HepG2 (cell line): ENCODE results near the gene FGD4. TPM values are rescaled to one million over a fixed set of nuclear protein-coding genes. Genes with fewer than 3 reads are reported as not detected.

Experiments
- ATF5 ChIP-seq: sonication (generic); formaldehyde crosslinking; IDR thresholded peaks from 2 replicates; pipeline ENCODE4 v1.4.0; 2020; ENCODE audit warnings: mild to moderate bottlenecking, low read depth, missing genetic modification reagents
- CEBPB ChIP-seq: IDR thresholded peaks from 2 replicates; pipeline ENCODE4 v1.6.1; 2011; ENCODE audit warnings: low read depth, low read length, improper control_type of control experiment, borderline replicate concordance
- CHD4 ChIP-seq: fragments of 200-600 bp; sonication (generic); IDR thresholded peaks from 2 replicates; pipeline ENCODE4 v1.7.0; 2017; ENCODE audit warnings: mild to moderate bottlenecking, low read length, borderline replicate concordance
- EP300 ChIP-seq, 3 experiments: sonication (generic) in 1 of 3; formaldehyde crosslinking in 1 of 3; IDR thresholded peaks; 2 replicates each; pipeline versions ENCODE4 v1.5.1 to v1.6.1; 2011 to 2020; ENCODE audit warnings: low read depth in 2 of 3, low read length in 2 of 3, borderline replicate concordance in 1 of 3, improper control_type of control experiment in 1 of 3, mild to moderate bottlenecking in 1 of 3, missing genetic modification reagents in 1 of 3, moderate library complexity in 1 of 3
- FOXJ3 ChIP-seq: sonication (generic); formaldehyde crosslinking; IDR thresholded peaks from 2 replicates; pipeline ENCODE4 v1.4.0; 2020; ENCODE audit warnings: missing genetic modification reagents, mild to moderate bottlenecking, borderline replicate concordance
- KLF9 ChIP-seq: IDR thresholded peaks from 2 replicates; pipeline ENCODE4 v1.6.1; 2016; ENCODE audit warnings: low read depth
- NFYC ChIP-seq: IDR thresholded peaks from 2 replicates; pipeline ENCODE4 v1.6.1; 2016; ENCODE audit warnings: missing genetic modification reagents, missing compliant biosample characterization
- NR2F1 ChIP-seq, 2 experiments: fragments of 450-650 bp in 1 of 2; formaldehyde crosslinking in 1 of 2; IDR thresholded peaks; 2 replicates each; pipeline versions ENCODE4 v1.5.0 to v1.6.1; 2016 to 2020; ENCODE audit warnings: mild to moderate bottlenecking in 1 of 2, missing compliant biosample characterization in 1 of 2, missing genetic modification reagents in 1 of 2, moderate library complexity in 1 of 2
- POGZ ChIP-seq: sonication (generic); formaldehyde crosslinking; IDR thresholded peaks from 2 replicates; pipeline ENCODE4 v1.4.0; 2020; ENCODE audit warnings: mild to moderate bottlenecking, missing genetic modification reagents
- RBFOX2 ChIP-seq: fragments of 200-400 bp; formaldehyde crosslinking; IDR thresholded peaks from 2 replicates; pipeline ENCODE4 v1.6.1; 2017; ENCODE audit warnings: low read depth, mild to moderate bottlenecking, low read length
- RFXAP ChIP-seq: sonication (generic); formaldehyde crosslinking; IDR thresholded peaks from 2 replicates; pipeline ENCODE4 v1.4.0; 2020; ENCODE audit warnings: missing genetic modification reagents, borderline replicate concordance
- RXRB ChIP-seq: IDR thresholded peaks from 2 replicates; pipeline ENCODE4 v1.6.1; 2016; ENCODE audit warnings: borderline replicate concordance, missing genetic modification reagents, missing compliant biosample characterization
- SNAPC2 ChIP-seq: sonication (generic); formaldehyde crosslinking; IDR thresholded peaks from 2 replicates; pipeline ENCODE4 v1.8.1; 2022; ENCODE audit warnings: mild to moderate bottlenecking, missing genetic modification reagents
- TARDBP ChIP-seq: sonication (generic); formaldehyde crosslinking; IDR thresholded peaks from 2 replicates; pipeline ENCODE4 v1.8.0; 2022; ENCODE audit warnings: mild to moderate bottlenecking, missing genetic modification reagents
- ZBTB25 ChIP-seq: IDR thresholded peaks from 2 replicates; pipeline ENCODE4 v1.6.1; 2018; ENCODE audit warnings: missing genetic modification reagents
- ZNF280D ChIP-seq: sonication (generic); formaldehyde crosslinking; IDR thresholded peaks from 2 replicates; pipeline ENCODE4 v1.5.1; 2020; ENCODE audit warnings: mild to moderate bottlenecking, missing genetic modification reagents
- ZNF354B ChIP-seq: sonication (generic); formaldehyde crosslinking; IDR thresholded peaks from 2 replicates; pipeline ENCODE4 v1.8.0; 2022; ENCODE audit warnings: mild to moderate bottlenecking, missing genetic modification reagents
- ZNF503 ChIP-seq: sonication (generic); formaldehyde crosslinking; IDR thresholded peaks from 2 replicates; pipeline ENCODE4 v1.4.0; 2020; ENCODE audit warnings: missing genetic modification reagents
- ZNF549 ChIP-seq: sonication (generic); formaldehyde crosslinking; IDR thresholded peaks from 2 replicates; pipeline ENCODE4 v1.5.0; 2020; ENCODE audit warnings: missing genetic modification reagents
- ZNF580 ChIP-seq: IDR thresholded peaks from 2 replicates; pipeline ENCODE4 v1.6.1; 2016; ENCODE audit warnings: low read depth, borderline replicate concordance
- ZNF605 ChIP-seq: sonication (generic); formaldehyde crosslinking; IDR thresholded peaks from 2 replicates; pipeline ENCODE4 v1.8.0; 2022; ENCODE audit warnings: mild to moderate bottlenecking, missing genetic modification reagents
- ZNF644 ChIP-seq: IDR thresholded peaks from 2 replicates; pipeline ENCODE4 v1.6.1; 2016; ENCODE audit warnings: low read depth
- ZNF746 ChIP-seq: sonication (generic); formaldehyde crosslinking; IDR thresholded peaks from 2 replicates; pipeline ENCODE4 v1.8.0; 2022; ENCODE audit warnings: mild to moderate bottlenecking, missing genetic modification reagents
- ZNF772 ChIP-seq: sonication (generic); formaldehyde crosslinking; IDR thresholded peaks from 2 replicates; pipeline ENCODE4 v1.5.0; 2020; ENCODE audit warnings: mild to moderate bottlenecking, missing genetic modification reagents
- polyA plus RNA-seq, 8 experiments: library from polyadenylated mRNA; depleted of rRNA in 3 of 8; stranded (reverse) in 7 of 8; unstranded in 1 of 8; fragments of >200 nt; fragmentation: Illumina TruSeq in 4 of 8; extraction: Trizol in 4 of 8; gene quantifications; 2 replicates each; pipeline versions ENCODE4 v1.2.1 to v1.2.3, GENCODE V29; 2011 to 2016; ENCODE audit warnings: low read depth in 4 of 8, missing spikeins in 1 of 8, mixed read lengths in 1 of 8; ENCODE audit not compliant: insufficient read depth in 1 of 8
- total RNA-seq, 5 experiments: library from RNA; depleted of rRNA; stranded (reverse); fragments of >200 nt; fragmentation: Illumina TruSeq; extraction: Trizol; gene quantifications; 2 replicates each; pipeline ENCODE4 v1.2.3, GENCODE V29; 2016; ENCODE audit warnings: low read depth in 1 of 5

The FGD4 gene
- total and polyA plus RNA-seq, 2 of the 13 experiments (the other 11 are each of a cell fraction or from before 2014, with no cell fraction given) = 4.6 to 6.6 TPM

GRCh38 chr12:32501835-32502333 lies 102.5 kb downstream of the FGD4 start (continued):
- no peak for TF ChIP-seq ZNF280D (CRISPR knock-in tag)
- TF ChIP-seq SNAPC2 (CRISPR knock-in tag) = no peak
- TF ChIP-seq ZNF354B (CRISPR knock-in tag) = no peak
- no peak for TF ChIP-seq CHD4
- 0 out of 2 replicates have a peak, but pooled peaks have one; percentile 40 for TF ChIP-seq RXRB (CRISPR knock-in tag)
- no peak for TF ChIP-seq RBFOX2
- TF ChIP-seq ZNF746 (CRISPR knock-in tag) = no peak
- no peak for TF ChIP-seq ATF5
- TF ChIP-seq CEBPB = peak; percentile 94
- TF ChIP-seq ZNF580 (CRISPR knock-in tag) = no peak
- peak; percentile 39; the same call in 1 of the 2 replicates for TF ChIP-seq ZNF644 (CRISPR knock-in tag)
- 0 out of 2 replicates have a peak, but pooled peaks have one; percentile 53 for TF ChIP-seq ZNF503 (CRISPR knock-in tag)
- no peak for TF ChIP-seq ZNF549 (CRISPR knock-in tag)
- peak; percentile 64 for TF ChIP-seq NFYC (CRISPR knock-in tag)
- TF ChIP-seq ZNF772 = no peak
- TF ChIP-seq RFXAP (CRISPR knock-in tag) = 0 out of 2 replicates have a peak, but pooled peaks have one; percentile 37
- no peak for TF ChIP-seq ZNF605
- no peak for TF ChIP-seq TARDBP (CRISPR knock-in tag)
- TF ChIP-seq KLF9 (CRISPR knock-in tag) = no peak
- TF ChIP-seq EP300 (IDR thresholded peaks at IDR 0.05; ENCODE audit: low read depth in 2 of 2, low read length in 2 of 2) = no peak; a peak in 1 of 4 replicates
- TF ChIP-seq EP300 (CRISPR knock-in tag; IDR thresholded peaks at IDR 0.05; ENCODE audit: borderline replicate concordance) = no peak
- TF ChIP-seq FOXJ3 (CRISPR knock-in tag) = peak; percentile 63; the same call in 1 of the 2 replicates
- TF ChIP-seq POGZ (CRISPR knock-in tag) = peak; percentile 71
- no peak for TF ChIP-seq ZBTB25 (CRISPR knock-in tag)
- TF ChIP-seq NR2F1 (CRISPR knock-in tag; IDR thresholded peaks at IDR 0.05) = peak in 1 of 2 experiments; percentile 33; a peak in 2 of 4 replicates
